Fibroblast of the aortic adventitia (primary cell): ENCODE measurements around the gene GARRE1. TPM values are rescaled to one million over a fixed set of nuclear protein-coding genes. Genes with fewer than 3 reads are reported as not detected.

Experiments
- DNase-seq: peaks from one replicate; pipeline ENCODE4 v3.0.0-alpha.2; 2010; ENCODE audit warnings: low read depth
- H3K4me3 ChIP-seq: 2 replicates; pipeline ENCODE4 v1.5.1; 2011; ENCODE audit warnings: low read depth, mild to moderate bottlenecking, control low read depth, low read length, moderate library complexity
- total RNA-seq: library from RNA; depleted of rRNA; stranded (reverse); fragments of >200 nt; gene quantifications from 2 replicates; pipeline ENCODE4 v1.2.3, GENCODE V29; 2012; ENCODE audit warnings: low replicate concordance
- TF ChIP-seq, protein P1 (sequence below): IDR thresholded peaks from 2 replicates; pipeline ENCODE4 v1.5.1; 2011; ENCODE audit warnings: mild to moderate bottlenecking, low read length, control low read depth, inconsistent platforms; ENCODE audit not compliant: insufficient read depth

GARRE1 gene
- total RNA-seq, 1 donor: 13.9 TPM

DNA sequence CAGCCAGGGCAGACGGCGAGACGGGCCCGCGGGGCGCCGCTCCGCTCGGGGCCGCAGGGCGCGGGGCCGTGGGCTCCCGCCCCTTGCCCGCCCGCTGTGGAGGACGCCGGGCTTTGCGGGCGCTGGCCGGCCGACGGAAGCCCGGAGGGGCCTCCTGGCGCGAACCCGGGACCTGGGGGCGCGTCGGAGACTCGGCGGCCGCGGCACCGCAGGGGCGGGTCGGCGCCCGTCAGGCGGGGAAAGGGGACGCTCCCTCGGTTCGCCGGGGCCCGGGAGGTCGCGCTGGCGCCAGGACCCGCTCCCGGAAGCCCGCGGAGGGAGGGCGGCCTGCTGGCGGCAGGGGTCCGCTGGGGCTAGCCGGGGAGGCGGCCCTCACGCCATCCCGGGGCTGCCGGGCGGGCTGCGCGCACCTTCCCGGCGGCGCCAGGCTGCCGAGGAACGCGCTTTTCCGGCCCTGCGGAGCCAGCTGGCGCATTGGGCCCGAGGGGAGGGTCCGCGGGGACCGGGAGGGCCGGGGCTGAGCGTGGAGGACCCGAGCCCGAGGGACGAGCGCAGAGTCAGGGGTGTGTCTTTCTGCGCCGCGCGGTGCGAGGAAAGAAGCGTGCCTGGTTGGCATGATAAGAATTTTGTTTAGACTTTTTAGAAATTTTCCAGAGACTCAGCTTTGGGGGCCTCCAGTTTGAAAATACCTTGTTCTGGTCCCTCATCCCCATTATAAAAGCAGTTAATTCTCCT is 511 bp downstream of the GARRE1 start:
- peak overlapping the region; percentile 80 for H3K4me3 ChIP-seq
- TF ChIP-seq, protein P1, sequence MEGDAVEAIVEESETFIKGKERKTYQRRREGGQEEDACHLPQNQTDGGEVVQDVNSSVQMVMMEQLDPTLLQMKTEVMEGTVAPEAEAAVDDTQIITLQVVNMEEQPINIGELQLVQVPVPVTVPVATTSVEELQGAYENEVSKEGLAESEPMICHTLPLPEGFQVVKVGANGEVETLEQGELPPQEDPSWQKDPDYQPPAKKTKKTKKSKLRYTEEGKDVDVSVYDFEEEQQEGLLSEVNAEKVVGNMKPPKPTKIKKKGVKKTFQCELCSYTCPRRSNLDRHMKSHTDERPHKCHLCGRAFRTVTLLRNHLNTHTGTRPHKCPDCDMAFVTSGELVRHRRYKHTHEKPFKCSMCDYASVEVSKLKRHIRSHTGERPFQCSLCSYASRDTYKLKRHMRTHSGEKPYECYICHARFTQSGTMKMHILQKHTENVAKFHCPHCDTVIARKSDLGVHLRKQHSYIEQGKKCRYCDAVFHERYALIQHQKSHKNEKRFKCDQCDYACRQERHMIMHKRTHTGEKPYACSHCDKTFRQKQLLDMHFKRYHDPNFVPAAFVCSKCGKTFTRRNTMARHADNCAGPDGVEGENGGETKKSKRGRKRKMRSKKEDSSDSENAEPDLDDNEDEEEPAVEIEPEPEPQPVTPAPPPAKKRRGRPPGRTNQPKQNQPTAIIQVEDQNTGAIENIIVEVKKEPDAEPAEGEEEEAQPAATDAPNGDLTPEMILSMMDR: no peak
- DNase-seq: no peak

DNA sequence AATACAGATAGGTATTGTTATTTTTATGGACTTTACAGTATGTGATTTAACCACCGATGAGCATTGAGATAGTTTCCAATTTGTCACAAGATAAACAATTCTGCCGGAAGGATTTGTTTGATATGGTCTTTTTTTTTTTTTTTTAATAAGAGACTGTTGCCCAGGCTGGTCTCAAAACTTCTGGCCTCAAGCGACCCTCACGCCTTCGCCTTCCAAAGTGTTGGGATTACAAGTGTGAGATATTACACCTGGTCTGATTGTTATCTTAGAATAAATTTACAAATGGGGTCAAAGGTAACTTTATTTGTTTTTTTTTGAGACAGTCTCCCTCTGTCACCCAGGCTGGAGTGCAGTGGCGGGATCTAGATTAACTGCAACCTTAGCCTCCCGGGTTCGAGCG is 1.2 kb downstream of the GARRE1 start:
- no peak for DNase-seq
- H3K4me3 ChIP-seq: peak overlapping the region; percentile 80
- TF ChIP-seq, protein P1: no peak

DNA sequence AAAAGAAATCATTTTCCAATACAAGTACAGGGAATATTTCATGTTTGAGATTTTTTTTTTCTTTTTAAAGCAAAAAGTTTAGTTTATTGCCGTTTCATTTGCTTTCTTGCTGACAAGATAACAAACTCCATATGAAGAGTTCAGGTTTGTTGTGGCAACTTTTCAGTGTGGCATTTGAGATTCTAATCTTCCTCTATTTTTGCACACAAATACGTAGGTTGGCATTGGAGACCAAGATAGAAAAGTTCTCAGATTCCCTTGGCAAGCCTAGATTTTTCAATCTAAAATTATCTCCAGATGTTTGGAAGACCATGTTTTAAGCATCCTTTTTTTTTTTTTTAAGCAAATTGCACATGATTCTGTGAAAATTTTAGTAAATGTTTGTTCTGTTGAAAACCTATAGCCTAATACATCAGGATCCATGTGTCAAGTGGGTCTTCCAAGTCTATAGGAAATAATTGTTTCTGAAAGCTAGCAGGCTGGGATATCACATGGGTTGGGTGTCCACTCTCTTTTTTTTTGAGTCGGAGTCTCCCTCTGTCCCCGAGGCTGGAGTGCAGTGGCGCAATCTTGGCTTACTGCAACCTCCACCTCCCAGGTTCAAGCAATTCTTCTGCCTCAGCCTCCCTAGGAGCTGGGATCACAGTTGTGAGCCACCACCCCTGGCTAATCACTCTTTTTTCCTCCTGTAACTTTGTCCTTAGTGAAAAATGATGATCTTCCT is 2.6 kb downstream of the GARRE1 start:
- peak; percentile 67 for DNase-seq
- TF ChIP-seq, protein P1: no peak
- H3K4me3 ChIP-seq: no peak overlapping the region

DNA sequence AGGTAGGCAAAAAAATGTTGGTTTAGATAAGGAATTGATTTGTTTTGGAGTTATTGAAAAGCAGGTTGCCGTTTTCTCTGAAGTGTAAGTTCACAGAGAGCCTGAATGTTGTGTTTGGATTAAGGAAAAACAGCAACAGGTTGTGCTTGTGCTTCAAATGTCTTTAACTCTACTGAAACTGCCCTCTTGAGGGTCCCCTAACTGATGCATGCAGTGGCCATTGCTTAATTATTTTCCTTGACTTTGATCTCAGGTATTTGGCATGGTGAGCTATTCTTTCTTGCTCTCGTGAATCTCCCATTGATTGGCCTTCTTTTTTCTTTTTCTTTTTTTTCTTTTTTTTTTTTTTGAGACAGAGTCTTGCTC is 3.2 kb downstream of the GARRE1 start:
- no peak overlapping the region for H3K4me3 ChIP-seq
- TF ChIP-seq, protein P1: no peak
- DNase-seq: no peak

DNA sequence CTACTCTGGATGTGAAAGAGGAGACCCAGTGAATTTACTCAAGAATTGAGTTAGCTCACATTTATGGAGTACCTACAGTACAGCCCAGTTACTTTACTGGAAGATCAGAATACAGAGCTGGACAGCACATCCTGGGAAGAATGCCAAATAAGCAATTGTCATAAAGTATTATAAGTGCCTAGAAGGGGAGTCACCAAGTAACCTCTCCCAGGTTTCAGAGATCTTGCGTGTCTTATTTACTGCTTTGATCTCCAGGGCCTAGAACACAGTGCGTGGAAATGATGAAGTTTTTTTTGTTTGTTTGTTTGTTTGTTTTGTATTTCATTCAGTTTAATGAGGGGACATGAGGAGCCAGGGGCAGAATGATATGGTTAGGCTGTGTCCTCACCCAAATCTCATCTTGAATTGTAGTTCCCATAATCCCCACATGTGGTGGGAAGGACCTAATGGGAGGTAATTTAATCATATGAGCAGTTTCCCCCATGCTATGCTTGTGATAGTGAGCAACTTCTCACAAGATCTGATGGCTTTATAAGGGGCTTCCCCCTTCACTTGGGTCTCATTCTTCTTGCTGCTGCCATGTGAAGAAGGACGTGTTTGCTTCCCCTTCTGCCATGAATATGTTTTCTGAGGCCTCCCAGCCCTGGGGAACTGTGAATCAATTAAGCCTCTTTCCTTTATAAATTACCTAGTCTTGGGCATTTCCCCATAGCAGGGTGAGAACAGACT is 5.2 kb downstream of the GARRE1 start:
- H3K4me3 ChIP-seq: no peak overlapping the region
- TF ChIP-seq, protein P1: no peak
- DNase-seq: peak; percentile 37

DNA sequence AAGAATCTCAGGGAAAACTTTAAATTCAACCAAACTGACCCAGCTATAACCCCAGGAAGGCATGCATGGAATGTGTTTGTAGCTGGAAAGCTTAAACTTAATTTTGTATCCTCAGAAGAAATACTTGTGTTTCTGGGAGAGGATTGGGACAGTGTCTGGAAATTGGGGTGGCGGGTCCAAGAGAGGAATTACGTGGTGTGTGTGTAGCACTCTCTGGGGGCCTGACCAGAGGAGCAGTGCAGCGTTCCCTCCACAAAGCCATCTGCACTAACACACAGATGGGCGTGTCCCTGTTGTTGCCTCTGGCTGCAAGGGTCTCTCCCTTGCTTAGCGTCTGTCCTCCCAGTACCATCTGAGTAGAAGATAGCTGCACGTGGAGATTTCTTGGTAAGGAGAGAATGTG is 6.4 kb downstream of the GARRE1 start:
- TF ChIP-seq, protein P1: no peak
- peak overlapping the region; percentile 19 for H3K4me3 ChIP-seq
- peak; percentile 71 for DNase-seq
